NCI-H226 (cell line): ENCODE measurements around the gene SHROOM4.
A peak's percentile ranks its signal among the peaks of the same experiment; 100 is the strongest.

ENCODE experiments used
- DNase-seq: peaks from one replicate; pipeline ENCODE4 v3.0.0-alpha.2; 2015

The SHROOM4 gene

GRCh38 chrX:50609796-50610195, 204.2 kb downstream of the SHROOM4 start:
- no peak for DNase-seq

DNA sequence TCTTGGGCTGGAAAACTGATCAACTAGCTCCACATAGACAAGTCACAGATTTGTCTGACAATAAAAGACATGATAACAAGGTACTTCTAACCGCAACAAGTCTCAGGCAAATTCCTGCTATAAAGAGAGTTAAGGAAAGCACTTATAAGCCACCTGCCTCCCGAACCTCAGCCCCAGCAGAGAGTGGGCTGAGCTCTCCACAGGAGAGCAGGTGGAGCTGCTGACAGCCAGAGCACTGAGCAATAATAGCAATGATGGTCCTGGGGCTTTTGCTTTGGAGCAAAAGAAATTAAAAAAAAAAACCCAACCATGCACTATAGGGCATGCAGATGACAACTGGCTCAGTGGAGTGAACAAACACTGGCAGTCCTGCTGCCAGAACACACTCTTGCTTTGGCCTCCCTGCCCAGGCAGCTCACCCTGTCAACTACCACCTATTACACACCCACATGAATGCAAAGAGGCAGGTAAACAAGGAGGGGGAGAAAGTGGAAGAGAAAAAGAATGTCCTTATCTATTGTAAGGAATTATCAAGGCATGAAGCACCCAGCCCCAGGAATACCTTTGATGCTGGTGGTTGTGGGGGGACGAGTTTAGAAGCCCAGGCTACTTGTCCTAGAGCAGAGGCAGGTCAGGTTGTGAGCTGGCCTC, 207.6 kb downstream of the SHROOM4 start:
- no peak for DNase-seq

DNA sequence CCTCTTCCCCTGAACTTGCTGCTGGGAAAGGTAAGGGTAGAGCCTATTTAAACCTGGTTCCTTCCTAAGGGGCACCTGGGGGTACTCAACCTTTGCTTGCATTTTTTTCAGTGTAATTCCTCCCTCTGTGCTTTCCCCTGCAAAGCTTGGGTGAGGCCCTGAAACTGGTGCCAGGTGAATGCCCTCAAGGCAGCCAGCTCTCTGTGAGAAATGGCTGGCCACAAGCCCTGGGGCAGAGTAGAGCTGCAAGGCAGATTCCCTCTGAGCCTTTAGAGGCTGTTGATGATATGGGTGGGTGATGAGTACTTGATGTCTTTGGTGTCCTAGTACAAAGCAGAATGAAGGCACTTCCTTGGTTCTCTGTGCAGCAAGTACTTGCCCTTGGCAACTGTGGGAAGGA, 217.9 kb downstream of the SHROOM4 start:
- DNase-seq = no peak

GRCh38 chrX:50594788-50595187, 219.2 kb downstream of the SHROOM4 start:
- no peak for DNase-seq

- DNase-seq = no peak
Measured at GRCh38 chrX:50586980-50587379, 227.0 kb downstream of the SHROOM4 start.

DNA sequence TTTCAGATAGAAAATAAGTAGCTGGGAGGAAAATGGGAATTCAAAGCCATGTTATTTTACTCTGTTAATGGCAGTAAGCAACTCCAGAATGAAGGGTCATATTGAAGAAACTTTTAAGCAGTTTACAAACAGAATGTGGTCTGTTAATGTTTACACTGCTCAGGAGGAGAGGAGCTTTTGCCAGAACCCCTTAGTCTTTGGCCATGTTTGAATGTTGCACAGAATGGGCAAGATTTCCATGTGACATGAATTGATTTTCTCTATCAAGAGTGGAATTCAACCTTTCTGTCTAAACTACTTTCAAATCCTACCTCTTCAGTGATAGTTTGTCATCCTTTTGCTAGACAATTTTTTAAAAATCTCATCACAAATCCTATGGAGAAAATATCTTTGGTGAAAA, 227.6 kb downstream of the SHROOM4 start:
- DNase-seq = no peak

- DNase-seq = no peak
Measured at GRCh38 chrX:50581405-50581804, 232.6 kb downstream of the SHROOM4 start.

DNA sequence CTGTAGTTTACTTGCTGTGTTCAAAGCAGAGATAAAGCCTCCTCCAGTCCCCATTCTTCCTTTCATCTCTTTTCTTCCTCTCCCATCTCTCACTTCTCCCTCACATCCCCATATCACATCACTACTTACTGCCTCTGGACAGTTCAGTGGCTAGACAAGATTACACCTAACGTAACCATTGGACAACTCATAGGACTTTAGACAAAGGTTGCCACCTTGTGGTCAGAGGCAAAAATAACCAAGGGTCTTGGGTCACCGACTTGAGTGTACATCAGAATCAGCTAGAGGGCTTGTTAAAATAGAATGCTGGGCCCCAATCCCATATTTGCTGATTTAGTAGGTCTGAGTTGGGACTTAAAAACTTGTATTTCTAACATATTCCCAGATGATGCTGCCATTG, 234.0 kb downstream of the SHROOM4 start:
- DNase-seq = peak; percentile 14

- no peak for DNase-seq
Measured at GRCh38 chrX:50577326-50577725, 236.7 kb downstream of the SHROOM4 start.

DNA sequence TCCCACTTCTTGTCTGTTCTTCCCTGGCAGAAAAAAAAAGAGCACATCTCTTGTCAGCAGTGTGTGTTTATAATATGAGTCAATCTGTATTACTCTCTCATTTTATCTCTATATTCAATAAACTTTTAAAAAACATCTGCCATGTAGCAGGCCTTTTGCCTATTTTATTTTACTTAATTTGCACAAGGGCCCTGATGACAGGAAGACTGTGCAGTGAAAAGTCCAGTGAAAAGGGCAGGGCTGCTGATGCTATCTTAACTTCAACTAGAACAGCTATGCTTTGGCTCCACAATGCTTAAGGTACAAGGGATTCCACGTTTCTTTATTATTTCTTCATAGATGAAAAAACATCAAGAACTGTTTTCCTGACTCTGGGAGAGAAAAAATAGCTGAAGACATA, 246.4 kb downstream of the SHROOM4 start:
- no peak for DNase-seq

GRCh38 chrX:50565718-50566117, 248.3 kb downstream of the SHROOM4 start:
- DNase-seq = no peak
